Lower leg skin (tissue), 3 donors: ENCODE results near the gene ANKRD24.

Experiments
- CTCF ChIP-seq, 3 donors: fragments of 450-650 bp; IDR thresholded peaks; one replicate each; pipeline ENCODE4 v1.5.1; 2016; ENCODE audit warnings: antibody characterized with exemption in 3 of 3, mild to moderate bottlenecking in 3 of 3, moderate library complexity in 2 of 3
- POLR2A ChIP-seq, 2 donors: fragments of 450-650 bp; IDR thresholded peaks; one replicate each; pipeline ENCODE4 v1.6.1; 2016 to 2017; ENCODE audit warnings: antibody characterized with exemption in 2 of 2, mild to moderate bottlenecking in 1 of 2, moderate library complexity in 1 of 2

GRCh38 chr19:4174213-4174894, 8.1 kb upstream of the ANKRD24 start:
- TF ChIP-seq CTCF (IDR thresholded peaks at IDR 0.05) (no peak), POLR2A (IDR thresholded peaks at IDR 0.05) (no peak)
